LNCAP (cell line): ENCODE measurements around the gene XPR1.

Source experiments
- CTCF ChIP-seq: fragments of 450-650 bp; IDR thresholded peaks from 2 replicates; pipeline ENCODE4 v1.5.1; 2017; ENCODE audit warnings: mild to moderate bottlenecking

Gene XPR1

DNA sequence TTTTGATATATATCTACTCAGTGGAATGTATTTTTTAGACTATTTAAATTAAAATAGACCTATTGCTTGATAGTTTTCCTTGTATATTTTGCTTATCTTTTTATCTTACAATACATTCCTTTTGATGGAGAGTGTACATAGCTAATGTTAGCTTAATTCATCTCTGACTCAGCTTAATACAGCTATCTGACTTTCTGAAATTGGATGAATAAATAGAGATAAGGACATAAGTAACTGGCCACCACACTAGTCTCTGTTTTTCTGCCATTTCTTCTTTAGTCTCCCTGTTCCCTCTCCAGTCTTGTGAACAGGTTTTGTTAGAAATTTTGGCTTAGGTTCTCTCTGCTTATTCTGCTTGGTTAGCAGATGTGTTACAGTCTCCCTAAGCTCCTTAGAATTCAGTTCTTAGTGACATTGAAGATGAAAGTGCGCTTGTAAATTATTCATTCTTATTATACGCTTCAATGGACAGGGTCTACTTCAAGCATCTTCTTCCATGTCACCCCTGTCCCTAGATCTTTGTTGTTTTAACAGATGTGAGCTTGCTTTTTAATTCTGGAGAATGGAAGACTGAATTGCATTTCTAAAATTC, 59.6 kb downstream of the XPR1 start:
- no peak for TF ChIP-seq CTCF

GRCh38 chr1:180693564-180694244, 61.9 kb downstream of the XPR1 start:
- TF ChIP-seq CTCF, result no peak

DNA sequence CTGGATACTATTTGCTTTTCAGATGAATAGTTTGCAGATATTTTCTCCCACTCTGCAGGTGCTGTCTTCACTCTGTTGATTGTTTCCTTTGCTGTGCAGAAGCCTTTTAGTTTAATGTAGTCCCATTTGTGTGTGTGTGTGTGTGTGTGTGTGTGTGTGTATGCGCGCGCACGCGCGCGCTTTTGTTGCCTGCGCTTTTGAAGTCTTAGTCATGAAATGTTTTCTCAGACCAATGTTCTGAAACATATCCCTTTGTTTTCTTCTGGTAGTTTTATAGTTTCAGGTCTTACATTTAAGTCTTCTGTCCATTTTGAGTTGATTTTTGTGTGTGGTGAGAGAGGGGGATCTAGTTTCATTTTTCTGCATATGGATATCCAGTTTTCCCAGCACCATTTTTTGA, 63.5 kb downstream of the XPR1 start:
- no peak for TF ChIP-seq CTCF

- no peak for TF ChIP-seq CTCF
Measured at GRCh38 chr1:180696361-180696760, 64.5 kb downstream of the XPR1 start.

DNA sequence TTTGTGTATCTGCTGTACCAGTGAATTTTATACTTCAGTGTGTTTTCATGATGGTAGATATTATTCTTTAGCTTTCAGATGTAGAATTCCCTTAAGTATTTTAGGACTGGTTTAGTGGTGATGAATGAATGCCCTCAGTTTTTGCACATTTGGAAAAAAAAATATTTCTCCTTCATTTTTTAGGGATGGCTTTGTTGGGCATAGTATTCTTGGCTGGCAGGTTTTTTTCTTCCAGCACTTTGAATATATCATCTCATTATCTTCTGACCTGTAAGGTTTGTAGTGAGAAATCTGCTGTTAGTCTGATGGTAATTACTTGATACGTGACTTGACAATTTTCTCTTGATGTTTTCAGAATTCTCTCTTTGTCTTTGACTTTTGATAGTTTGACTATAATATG, 66.8 kb downstream of the XPR1 start:
- TF ChIP-seq CTCF, result no peak

- no peak for TF ChIP-seq CTCF
Measured at GRCh38 chr1:180720753-180721152, 88.9 kb downstream of the XPR1 start.

DNA sequence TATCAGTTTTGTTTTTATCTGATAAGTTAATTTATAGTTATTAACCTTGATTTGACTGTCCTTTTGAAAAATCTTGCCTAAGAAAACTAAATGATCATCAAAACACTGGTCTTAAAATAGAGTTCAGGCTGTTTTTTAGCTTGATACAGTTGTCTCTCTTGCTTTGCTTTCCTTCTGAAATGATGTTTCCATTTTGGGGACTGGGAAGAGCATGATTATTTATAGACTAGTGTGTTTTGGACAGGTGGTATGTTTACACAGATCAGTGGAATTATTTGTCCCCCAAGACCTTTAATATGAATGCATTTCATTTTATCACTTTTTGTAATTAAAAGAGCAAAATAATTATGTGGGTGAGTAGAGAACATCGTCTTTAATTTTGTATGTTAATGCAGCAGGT, 90.8 kb downstream of the XPR1 start:
- TF ChIP-seq CTCF, result no peak

GRCh38 chr1:180724055-180724454, 92.2 kb downstream of the XPR1 start:
- no peak for TF ChIP-seq CTCF
